ENCODE measurements around the gene GPR162.
"Not testable (repeated sequence)": the region's sequence is repeated elsewhere in the genome, so short reads cannot be mapped to it uniquely, and the experiment has no call there.

GPR162 gene

DNA sequence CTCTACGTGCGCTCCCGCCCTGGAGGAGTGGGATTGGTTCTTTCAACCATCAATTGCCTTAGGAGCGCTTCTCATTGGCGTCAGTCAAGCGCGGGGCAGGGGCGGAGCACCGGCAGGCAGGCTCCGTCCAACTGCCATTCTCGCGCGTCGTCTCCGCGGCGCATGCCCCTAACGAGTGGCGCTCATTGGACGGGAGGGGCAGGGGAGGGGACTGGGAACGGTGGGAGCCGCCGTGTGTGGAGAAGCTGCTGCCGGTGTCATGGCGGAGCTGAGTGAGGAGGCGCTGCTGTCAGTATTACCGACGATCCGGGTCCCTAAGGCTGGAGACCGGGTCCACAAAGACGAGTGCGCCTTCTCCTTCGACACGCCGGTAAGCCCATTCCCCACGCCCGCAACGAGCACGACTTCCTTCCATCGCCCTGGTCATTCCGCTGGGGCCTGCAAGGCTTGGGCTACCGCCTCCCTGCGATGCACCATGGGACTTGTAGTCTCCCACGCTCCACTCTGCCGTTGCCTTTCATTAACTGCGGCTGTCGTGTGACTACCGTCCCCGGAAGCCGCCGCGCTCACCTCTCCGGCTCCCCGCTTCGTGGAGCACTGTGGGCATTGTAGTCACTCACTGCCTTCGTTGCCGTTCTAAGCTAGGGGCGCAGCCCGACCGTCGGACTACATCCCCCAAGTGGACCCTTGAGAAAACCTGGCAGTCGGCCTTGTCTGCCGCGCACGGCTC, 30.5 kb downstream of the GPR162 start, which contains the start of gene USP5:
USP5 (plus strand) TSS at position 230 of the 730 bp plus-strand sequence; CDS start at position 260, 30 bp downstream.
- in situ Hi-C loops (cut with MboI; ENCODE audit: low sequenced_read_pairs) = no loop called here

DNA sequence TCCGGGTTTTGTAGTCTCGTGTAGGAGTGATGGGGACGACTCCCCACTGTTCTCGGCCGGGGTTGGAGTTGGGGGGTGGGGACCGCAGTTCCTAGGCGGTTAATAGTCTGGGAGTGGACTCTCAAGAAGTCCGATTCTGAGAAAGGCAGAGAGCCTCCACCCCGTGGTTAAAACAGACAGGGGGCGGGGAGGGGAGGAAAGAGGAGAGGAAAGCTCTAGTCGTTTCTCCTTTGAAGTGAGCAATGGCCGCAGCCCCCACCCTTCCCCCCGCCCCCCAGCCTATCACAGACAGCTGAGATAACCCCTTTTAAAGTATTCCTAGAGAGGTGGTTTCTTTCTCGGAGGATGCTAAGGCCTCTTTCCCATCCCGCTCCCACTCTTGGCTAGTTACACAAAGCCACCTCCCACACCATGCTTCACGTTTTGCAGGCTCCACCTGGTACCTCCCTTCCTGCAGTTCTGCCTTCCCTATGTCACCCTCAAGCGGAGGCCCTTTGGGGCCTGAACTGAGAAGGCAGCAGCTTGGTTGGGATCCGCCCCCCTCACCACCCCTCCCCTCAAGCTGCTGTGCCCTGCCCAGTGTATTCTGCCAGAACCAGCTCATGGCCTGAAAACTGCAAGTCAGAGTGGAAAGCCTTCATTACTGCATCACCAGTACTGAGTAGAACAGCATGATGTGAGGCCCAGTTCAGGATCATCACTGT, 31.2 kb downstream of the GPR162 start:
- in situ Hi-C loops (cut with MboI; ENCODE audit: low sequenced_read_pairs) = no loop called here

DNA sequence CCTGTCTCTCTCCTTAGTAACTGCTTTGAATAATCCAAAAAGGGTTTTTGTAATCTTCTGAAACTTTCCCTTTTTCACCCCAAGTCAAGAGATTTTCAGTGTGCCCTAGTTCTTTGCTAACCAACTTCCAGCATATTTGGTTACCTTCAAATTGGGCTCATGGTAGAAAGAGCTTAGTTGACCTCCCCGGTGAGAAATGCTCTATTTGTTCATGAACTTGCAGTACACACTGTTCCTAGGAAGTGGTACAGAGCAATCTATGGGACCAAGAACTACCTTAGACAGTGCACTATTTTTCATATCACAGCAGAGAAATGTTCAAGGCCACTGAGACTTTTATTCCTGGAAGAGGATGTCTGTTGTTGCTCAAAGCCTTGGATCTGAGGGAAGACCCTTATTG, 32.0 kb downstream of the GPR162 start:
- in situ Hi-C loops (cut with MboI; ENCODE audit: low sequenced_read_pairs) = no loop called here

DNA sequence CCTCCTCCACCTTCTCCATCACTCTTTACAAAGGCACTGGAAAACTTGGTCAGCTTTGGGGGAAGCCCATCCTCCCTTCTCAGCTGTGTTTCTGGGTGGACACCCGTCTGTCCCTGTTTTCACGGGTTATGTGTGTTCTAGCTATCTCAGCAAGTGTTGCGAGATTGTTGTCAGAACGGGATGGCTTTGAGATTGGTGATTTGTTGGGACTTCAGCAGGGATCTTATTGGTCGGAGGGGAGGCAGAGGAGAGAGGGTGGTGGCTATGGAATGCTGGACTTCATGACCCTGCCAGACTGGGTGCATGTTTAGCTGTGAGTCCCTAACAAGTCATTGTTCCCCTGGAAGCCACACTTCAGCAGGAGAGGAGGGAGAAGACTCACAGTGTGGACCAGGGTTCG, 32.4 kb downstream of the GPR162 start:
- in situ Hi-C loops (cut with MboI; ENCODE audit: low sequenced_read_pairs) = no loop called here

DNA sequence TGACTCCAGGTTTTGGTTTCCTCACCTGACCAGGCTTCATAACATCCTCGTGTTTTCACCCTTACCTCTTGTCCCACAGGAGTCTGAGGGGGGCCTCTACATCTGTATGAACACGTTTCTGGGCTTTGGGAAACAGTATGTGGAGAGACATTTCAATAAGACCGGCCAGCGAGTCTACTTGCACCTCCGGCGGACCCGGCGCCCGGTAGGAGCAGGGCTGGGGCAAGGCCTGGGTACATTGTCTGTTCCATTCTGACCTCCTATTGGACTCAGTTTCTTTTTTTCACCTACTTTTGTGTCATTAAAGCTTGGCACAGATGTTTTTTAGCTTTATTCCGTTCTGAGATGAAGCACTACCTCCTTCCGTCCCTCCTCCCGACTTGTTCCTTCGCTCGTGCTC, 33.7 kb downstream of the GPR162 start:
- in situ Hi-C loops (cut with MboI; ENCODE audit: low sequenced_read_pairs) = no loop called here

DNA sequence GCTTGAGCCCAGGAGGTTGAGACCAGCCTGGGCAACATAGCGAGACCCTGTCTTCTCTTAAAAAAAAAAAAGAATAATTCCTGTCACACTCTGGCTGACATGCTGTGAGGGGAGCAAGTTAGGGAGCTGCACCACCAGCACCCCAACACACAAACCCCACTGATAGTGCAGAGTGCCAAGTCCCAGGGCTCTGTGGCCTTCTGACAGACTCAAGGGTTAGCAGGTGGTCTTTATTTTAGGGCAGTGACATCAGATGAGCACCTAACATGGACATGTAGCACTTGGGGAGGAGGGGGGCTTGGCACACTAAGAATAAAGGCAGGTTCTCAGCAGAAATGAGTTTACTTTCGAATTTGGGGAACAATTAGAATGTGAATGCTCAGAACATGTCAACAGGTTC, 37.2 kb downstream of the GPR162 start:
- in situ Hi-C loops (cut with MboI; ENCODE audit: low sequenced_read_pairs) = no loop called here

DNA sequence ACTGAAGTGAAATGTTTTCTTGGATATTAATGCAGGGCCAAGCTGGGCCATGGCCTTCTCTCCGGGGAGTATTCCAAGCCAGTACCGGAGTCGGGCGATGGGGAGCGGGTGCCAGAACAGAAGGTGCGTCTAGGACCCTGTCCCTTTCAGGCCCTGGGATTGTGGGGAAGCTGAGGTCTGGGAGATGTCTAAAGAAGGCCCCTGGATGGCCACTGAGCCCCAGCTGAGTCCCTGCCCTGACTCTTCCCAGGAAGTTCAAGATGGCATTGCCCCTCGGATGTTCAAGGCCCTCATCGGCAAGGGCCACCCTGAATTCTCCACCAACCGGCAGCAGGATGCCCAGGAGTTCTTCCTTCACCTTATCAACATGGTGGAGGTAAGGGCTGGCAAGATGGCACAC, 38.5 kb downstream of the GPR162 start:
- in situ Hi-C loops (cut with MboI; ENCODE audit: low sequenced_read_pairs) = no loop called here

DNA sequence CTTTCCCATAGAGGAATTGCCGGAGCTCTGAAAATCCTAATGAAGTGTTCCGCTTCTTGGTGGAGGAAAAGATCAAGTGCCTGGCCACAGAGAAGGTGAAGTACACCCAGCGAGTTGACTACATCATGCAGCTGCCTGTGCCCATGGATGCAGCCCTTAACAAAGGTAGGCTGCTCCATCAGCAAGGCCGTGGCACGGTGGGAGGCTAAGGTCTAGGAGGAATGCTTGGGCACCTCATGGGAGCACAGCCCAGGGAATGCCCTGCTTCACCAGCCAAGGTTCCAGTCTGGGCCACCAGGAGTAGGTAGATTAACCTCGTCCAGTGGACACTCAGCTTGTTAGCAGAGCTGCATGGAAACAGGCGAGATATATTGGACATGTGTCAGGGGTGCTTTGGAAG, 39.3 kb downstream of the GPR162 start:
- in situ Hi-C loops (cut with MboI; ENCODE audit: low sequenced_read_pairs) = no loop called here

DNA sequence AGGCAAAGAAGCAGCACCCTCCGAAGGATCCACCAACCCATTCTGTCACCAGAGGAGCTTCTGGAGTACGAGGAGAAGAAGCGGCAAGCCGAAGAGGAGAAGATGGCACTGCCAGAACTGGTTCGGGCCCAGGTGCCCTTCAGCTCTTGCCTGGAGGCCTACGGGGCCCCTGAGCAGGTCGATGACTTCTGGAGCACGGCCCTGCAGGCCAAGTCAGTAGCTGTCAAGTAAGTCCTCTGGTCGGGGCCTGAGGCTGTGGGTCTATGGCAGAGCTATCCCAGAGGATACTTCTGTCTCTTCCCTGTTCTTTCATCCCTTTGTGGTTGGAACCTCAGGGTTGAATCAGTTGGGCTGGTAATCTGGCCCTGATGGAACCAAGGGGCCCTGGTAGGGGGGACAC, 39.8 kb downstream of the GPR162 start:
- in situ Hi-C loops (cut with MboI; ENCODE audit: low sequenced_read_pairs) = no loop called here

DNA sequence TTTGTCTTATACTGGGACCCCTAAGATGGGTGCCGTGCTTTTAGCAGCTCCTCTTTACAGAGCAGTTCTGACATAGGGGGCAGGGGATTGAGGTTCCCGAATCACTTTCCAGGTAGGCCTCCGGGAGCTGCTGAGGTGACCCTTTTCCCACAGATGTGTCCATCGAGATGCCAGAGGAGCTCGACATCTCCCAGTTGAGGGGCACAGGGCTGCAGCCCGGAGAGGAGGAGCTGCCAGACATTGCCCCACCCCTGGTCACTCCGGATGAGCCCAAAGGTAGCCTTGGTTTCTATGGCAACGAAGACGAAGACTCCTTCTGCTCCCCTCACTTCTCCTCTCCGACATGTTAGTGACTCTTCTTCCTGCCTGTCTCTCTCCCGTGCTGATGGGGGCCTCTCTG, 41.4 kb downstream of the GPR162 start:
- in situ Hi-C loops (cut with MboI; ENCODE audit: low sequenced_read_pairs) = no loop called here

DNA sequence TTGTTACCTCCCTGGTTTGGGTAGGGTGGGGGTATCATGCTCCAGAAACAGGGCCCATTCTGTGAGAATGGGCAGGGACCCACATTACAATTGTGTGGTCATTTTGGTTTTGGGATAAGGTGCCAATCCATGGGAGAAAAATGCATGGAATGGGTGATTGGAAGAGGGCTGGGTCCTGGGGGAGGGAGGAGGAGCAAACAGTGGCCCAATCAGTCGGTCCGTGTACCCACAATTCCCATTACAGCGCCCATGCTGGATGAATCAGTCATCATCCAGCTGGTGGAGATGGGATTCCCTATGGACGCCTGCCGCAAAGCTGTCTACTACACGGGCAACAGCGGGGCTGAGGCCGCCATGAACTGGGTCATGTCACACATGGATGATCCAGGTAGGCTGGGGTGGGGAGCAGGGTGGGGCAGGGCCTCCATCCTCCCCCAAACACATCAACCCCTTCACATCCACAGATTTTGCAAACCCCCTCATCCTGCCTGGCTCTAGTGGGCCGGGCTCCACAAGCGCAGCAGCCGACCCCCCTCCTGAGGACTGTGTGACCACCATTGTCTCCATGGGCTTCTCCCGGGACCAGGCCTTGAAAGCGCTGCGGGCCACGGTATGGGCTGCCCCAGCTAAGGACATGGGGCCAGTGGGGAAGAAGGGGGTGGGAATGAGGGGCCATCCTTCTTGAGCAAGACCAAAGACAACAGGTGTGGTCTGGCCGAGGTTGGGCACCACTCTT, 42.1 kb downstream of the GPR162 start:
- in situ Hi-C loops (cut with MboI; ENCODE audit: low sequenced_read_pairs) = no loop called here

DNA sequence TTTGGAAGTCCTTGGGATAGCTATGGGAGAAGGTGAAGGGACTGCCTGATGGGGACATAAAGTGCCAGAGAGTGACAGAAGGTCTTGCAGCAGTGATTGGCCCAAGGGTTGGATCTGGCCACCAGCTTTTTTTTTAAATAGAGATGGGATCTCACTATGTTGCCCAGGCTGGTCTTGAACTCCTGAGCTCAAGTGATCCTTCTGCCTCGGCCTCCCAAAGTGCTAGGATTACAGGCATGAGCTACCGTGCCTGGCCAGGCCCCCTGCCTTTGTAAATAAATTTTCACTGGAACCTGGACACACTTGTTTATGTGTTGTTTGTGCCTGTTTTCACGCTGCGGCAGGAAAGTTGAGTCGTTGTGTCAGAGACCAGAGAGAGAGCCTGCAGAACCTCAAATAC, 43.7 kb downstream of the GPR162 start:
- in situ Hi-C loops (cut with MboI; ENCODE audit: low sequenced_read_pairs) = not testable (repeated sequence)

DNA sequence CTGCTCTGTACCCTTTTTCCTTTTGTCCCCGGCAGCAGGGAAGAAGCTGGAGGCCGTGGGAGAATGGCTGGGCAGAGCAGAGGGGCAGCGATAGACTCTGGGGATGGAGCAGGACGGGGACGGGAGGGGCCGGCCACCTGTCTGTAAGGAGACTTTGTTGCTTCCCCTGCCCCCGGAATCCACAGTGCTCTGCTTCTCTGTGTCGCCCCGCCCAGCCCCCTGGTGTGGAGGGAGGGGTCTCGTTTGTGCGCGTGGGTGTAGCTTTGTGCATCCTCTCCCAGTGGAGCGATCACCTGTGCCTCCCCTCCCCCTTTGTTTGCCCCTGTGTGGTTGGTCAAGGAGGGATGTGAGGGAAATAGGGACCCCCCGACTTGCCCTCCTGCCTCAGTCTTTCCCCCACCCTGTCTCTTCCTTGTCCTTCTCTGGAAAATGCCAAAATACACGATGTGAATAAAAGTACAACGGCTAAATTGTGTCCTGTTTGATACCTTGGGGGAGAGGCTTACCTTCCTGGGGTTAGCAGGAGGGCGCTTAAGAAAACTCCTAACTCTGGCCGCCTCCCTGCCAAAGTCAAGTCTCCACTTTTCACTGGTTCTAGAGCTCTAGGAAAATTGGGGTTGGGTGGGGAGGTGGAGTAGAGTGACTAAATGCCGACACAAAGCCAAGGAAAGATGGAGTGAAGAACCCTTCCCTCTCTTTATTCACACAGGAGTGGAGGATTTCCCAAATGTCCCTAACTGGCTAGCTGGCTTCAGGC, 44.7 kb downstream of the GPR162 start:
- in situ Hi-C loops (cut with MboI; ENCODE audit: low sequenced_read_pairs) = no loop called here

DNA sequence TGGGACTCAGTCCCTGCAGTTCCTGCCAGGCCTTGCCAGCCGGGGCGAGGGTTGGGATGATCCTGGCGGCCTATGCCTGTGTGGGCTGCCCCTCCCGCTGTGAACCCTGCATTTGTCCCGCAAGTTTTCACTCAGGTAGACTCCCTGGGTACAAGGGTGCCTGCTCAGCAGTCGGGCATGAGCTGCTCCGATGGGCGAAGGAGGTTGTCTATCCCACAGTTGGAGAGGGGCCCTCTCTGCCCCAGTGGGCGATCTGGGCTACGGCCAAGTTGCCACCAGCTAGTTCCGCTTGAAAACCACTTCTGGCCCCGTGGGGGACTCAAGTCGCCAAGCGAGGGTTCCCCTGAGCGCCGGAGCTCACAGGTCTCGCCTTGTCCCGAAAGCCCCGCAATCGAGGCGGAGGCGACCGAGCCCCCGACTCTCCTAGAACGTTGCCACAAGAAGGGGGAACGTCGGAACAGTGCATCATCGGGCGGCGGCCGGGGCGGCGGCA, 45.3 kb downstream of the GPR162 start:
- in situ Hi-C loops (cut with MboI; ENCODE audit: low sequenced_read_pairs) = no loop called here

DNA sequence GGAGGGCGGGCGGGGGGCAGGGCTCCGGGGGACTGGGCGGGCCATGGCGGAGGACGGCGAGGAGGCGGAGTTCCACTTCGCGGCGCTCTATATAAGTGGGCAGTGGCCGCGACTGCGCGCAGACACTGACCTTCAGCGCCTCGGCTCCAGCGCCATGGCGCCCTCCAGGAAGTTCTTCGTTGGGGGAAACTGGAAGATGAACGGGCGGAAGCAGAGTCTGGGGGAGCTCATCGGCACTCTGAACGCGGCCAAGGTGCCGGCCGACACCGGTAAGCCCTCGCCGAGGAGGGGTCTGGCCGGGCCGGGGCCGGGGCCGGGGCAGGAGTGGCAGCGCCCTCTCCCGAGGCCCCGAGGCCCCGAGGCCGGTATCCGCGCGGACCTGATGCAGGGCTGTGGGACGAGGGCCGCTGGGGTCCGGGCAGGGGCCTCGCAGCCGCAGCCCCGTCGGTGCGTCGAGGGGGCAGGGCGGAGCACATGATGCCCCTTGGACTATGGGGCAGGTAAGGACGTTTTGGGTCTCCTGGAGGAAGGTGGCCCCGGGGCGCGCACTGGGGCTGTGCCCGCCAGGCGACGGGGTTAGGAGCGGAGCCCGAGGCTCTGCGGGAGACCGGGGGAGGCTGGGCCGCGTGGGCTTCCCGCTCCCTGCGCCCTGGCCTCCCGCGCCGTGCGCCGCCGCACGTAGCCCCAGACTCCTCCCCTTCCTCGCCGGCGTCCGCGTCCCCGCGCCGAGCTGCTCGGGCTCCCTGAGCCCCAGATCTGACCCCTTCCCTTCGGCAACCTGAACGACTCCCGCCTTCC, 46.0 kb downstream of the GPR162 start, which contains the start of gene TPI1:
TPI1 (plus strand) TSS at position 119 of the 798 bp plus-strand sequence; CDS start at position 155, 36 bp downstream.
- in situ Hi-C loops (cut with MboI; ENCODE audit: low sequenced_read_pairs) = no loop called here

DNA sequence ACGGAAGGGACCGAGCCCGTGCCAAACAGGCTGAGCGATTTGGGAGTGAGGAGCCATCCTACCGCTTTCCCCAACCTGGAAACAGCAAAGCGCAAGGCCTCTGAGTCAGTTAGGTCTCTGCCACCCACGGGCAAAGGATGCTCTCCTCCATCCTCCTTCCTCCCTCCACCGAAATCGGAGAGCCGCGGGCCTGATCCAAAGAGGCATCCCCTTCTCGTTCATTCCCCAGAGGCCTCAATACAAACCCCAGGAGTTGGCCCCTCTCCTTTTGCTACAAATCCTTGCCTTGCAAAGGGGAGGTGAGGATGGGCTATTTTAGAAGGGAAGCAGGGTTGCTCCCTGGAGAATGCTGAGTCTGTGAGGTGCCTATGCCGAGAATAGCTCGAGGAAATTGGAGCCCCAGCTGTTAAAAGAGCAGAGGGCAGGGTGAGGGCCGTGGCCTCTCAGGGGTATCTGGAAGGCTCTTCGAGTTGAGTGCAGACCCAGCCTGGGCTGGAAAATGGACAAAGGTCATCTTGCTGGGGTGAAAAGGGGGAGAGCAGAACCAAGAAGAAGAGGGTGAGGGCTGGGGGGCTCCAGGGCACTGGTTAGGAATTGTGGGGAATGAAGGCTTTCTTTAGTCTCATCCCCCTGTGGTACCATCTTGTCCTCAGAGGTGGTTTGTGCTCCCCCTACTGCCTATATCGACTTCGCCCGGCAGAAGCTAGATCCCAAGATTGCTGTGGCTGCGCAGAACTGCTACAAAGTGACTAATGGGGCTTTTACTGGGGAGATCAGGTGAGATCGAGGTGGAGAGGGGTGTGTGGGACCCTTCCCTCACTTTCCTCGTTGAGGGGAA, 46.8 kb downstream of the GPR162 start:
- in situ Hi-C loops (cut with MboI; ENCODE audit: low sequenced_read_pairs) = no loop called here

DNA sequence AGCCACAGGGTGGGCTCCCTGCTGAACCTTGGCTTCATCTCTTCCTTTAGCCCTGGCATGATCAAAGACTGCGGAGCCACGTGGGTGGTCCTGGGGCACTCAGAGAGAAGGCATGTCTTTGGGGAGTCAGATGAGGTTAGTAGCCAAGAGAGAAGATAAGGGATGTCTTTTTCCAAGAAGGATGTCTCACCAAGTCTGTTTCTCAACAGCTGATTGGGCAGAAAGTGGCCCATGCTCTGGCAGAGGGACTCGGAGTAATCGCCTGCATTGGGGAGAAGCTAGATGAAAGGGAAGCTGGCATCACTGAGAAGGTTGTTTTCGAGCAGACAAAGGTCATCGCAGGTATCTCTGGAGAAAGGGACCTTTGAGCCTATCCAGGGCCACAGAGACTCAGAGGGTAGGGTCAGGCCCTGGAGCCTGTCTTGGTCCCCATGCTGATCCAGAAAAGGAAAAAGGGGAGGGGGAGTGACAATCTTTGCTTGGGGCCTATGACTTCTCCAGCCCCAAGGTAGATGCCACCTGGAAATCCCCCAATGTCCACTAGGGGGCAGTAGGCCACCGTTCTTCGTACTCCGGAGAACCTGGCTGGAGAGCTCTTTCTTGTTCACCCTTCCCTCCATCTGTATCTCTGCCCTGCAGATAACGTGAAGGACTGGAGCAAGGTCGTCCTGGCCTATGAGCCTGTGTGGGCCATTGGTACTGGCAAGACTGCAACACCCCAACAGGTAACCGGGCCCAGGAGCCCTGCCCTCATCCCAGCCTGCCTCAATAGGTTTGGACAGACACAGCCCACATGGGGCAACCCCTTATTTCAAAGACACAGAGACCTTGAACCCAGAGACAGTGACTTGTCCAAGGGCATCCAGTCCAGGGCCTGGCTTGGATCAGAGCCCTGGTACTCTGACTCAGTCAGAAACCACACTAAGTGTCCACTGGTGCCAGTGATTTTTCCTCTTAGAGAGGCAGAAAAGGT, 47.7 kb downstream of the GPR162 start:
- in situ Hi-C loops (cut with MboI; ENCODE audit: low sequenced_read_pairs) = no loop called here

DNA sequence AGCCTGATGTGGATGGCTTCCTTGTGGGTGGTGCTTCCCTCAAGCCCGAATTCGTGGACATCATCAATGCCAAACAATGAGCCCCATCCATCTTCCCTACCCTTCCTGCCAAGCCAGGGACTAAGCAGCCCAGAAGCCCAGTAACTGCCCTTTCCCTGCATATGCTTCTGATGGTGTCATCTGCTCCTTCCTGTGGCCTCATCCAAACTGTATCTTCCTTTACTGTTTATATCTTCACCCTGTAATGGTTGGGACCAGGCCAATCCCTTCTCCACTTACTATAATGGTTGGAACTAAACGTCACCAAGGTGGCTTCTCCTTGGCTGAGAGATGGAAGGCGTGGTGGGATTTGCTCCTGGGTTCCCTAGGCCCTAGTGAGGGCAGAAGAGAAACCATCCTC, 48.7 kb downstream of the GPR162 start:
- in situ Hi-C loops (cut with MboI; ENCODE audit: low sequenced_read_pairs) = not testable (repeated sequence)
